ENCODE measurements around the gene DOCK1. TPM values are rescaled to one million over a fixed set of nuclear protein-coding genes. Genes with fewer than 3 reads are reported as not detected.

Gene DOCK1
- total and polyA plus RNA-seq, 7 experiments from 2014 or later = 0.11 to 1.2 (median 0.34) TPM; not detected in 2

- Histone ChIP-seq H3K27ac (ENCODE audit: low read depth, low read length) (no peak overlapping the region), H3K4me3 (ENCODE audit: low read length) (no peak overlapping the region), H3K36me3 (ENCODE audit: control insufficient read depth in 2 of 3, insufficient read depth in 3 of 3, low read length in 3 of 3) (no peaks in the 10 kb centered on the region), H3K9me3 (ENCODE audit: control insufficient read depth in 2 of 3, low read length in 3 of 3) (no peaks in the 10 kb centered on the region), H3K4me1 (ENCODE audit: control insufficient read depth in 2 of 2, insufficient read depth in 2 of 2, low read length in 2 of 2) (no peaks in the 10 kb centered on the region), H3K27me3 (ENCODE audit: control insufficient read depth in 2 of 2, insufficient read depth in 2 of 2, low read length in 2 of 2) (no peaks in the 10 kb centered on the region)
- Mint-ChIP-seq H3K27ac (no peak overlapping the region), H3K27me3 (peaks cover 0 to 8% (median 0%) of the 10 kb centered on the region in 5 donors), H3K4me1 (peaks cover 0 to 5% (median 4%) of the 10 kb centered on the region in 7 donors), H3K4me3 (no peak overlapping the region), H3K9me3 (peaks cover 0 to 2% (median 0%) of the 10 kb centered on the region in 11 donors), H3K36me3 (no peaks in the 10 kb centered on the region)
- intact Hi-C loops (cut with micrococcal nuclease) = no loop called here
- no peak for ATAC-seq
- ChIA-PET CTCF (no interaction called here), POLR2A (no interaction called here)
- DNase-seq = no peak
Observed at GRCh38 chr10:126956712-126957108, 51.5 kb downstream of the DOCK1 start.

DNA sequence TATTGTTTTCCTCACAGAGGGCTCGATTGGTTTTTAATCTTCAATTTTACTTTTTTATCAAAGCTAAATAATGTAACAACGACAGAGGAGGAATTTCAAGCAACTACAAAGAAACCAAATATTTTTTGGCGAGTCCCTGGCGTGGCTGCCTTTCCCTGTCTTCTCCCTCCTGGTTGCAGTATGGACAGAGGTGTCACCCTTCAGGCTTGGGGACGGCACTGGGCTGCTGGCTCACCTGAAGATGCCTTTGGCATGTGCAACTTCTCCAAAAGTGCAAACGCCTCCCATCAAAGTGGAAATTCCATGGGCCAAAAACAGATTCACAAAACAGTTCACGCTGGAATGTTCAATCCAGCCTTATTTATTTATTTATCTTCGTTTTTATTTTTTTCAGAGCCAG, 51.9 kb downstream of the DOCK1 start:
- H3K9me3 Mint-ChIP-seq = peaks cover 0 to 2% (median 0%) of the 10 kb centered on the region in 11 donors
- Histone ChIP-seq H3K4me3 (ENCODE audit: low read length) (no peak overlapping the region), H3K27ac (ENCODE audit: low read depth, low read length) (no peak overlapping the region), H3K36me3 (ENCODE audit: control insufficient read depth in 2 of 3, insufficient read depth in 3 of 3, low read length in 3 of 3) (no peaks in the 10 kb centered on the region), H3K27me3 (ENCODE audit: control insufficient read depth in 2 of 2, insufficient read depth in 2 of 2, low read length in 2 of 2) (no peaks in the 10 kb centered on the region), H3K4me1 (ENCODE audit: control insufficient read depth in 2 of 2, insufficient read depth in 2 of 2, low read length in 2 of 2) (no peaks in the 10 kb centered on the region), H3K9me3 (ENCODE audit: control insufficient read depth in 2 of 3, low read length in 3 of 3) (no peaks in the 10 kb centered on the region)
- H3K27ac Mint-ChIP-seq = no peak overlapping the region
- intact Hi-C loops (cut with micrococcal nuclease) = no loop called here
- peaks cover 0 to 8% (median 0%) of the 10 kb centered on the region in 5 donors for H3K27me3 Mint-ChIP-seq
- CTCF ChIA-PET = no interaction called here
- H3K36me3 Mint-ChIP-seq = no peaks in the 10 kb centered on the region
- peaks cover 0 to 5% (median 4%) of the 10 kb centered on the region in 7 donors for H3K4me1 Mint-ChIP-seq
- no peak overlapping the region for H3K4me3 Mint-ChIP-seq
- no peak for ATAC-seq
- POLR2A ChIA-PET = no interaction called here
- DNase-seq = no peak

GRCh38 chr10:126959431-126959830, 54.2 kb downstream of the DOCK1 start:
- Mint-ChIP-seq H3K4me3 (no peak overlapping the region), H3K36me3 (no peaks in the 10 kb centered on the region), H3K27ac (no peak overlapping the region), H3K4me1 (peaks cover 0 to 5% (median 4%) of the 10 kb centered on the region in 7 donors), H3K27me3 (peaks cover 0 to 8% (median 0%) of the 10 kb centered on the region in 5 donors), H3K9me3 (peaks cover 0 to 9% (median 0%) of the 10 kb centered on the region in 11 donors)
- no peaks in the 10 kb centered on the region for H3K27me3 ChIP-seq (ENCODE audit: control insufficient read depth in 2 of 2, insufficient read depth in 2 of 2, low read length in 2 of 2)
- POLR2A ChIA-PET = no interaction called here
- ATAC-seq = no peak
- no peak overlapping the region for H3K27ac ChIP-seq (ENCODE audit: low read depth, low read length)
- H3K9me3 ChIP-seq (ENCODE audit: control insufficient read depth in 2 of 3, low read length in 3 of 3) = no peaks in the 10 kb centered on the region
- H3K4me3 ChIP-seq (ENCODE audit: low read length) = no peak overlapping the region
- CTCF ChIA-PET = no interaction called here
- no peaks in the 10 kb centered on the region for H3K36me3 ChIP-seq (ENCODE audit: control insufficient read depth in 2 of 3, insufficient read depth in 3 of 3, low read length in 3 of 3)
- no peaks in the 10 kb centered on the region for H3K4me1 ChIP-seq (ENCODE audit: control insufficient read depth in 2 of 2, insufficient read depth in 2 of 2, low read length in 2 of 2)
- no peak for DNase-seq
- intact Hi-C loops (cut with micrococcal nuclease) = no loop called here

GRCh38 chr10:126959906-126960685, 54.9 kb downstream of the DOCK1 start:
- Mint-ChIP-seq H3K36me3 (no peaks in the 10 kb centered on the region), H3K4me3 (no peak overlapping the region)
- no peak overlapping the region for H3K27ac ChIP-seq (ENCODE audit: low read depth, low read length)

DNA sequence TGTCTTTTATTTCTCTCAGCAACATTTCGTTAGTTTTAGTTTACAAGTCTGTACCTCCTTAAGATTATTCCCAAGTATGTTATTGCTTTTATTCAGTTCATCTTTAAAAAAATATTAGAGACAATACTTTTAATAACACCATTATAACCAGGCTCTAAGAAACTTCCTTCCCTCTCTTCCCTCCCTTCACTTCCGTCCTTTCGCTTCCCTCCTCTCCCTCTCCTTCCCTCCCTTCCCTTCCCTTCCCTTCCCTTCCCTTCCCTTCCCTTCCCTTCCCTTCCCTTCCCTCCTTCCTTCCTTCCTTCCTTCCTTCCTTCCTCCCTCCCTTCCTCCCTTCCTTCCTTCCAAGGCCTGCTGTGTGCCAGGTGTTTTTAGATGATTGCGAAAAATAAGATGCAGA, 58.1 kb downstream of the DOCK1 start:
- Mint-ChIP-seq H3K36me3 (no peaks in the 10 kb centered on the region), H3K4me1 (peaks cover 0 to 5% (median 4%) of the 10 kb centered on the region in 7 donors), H3K27ac (no peak overlapping the region), H3K4me3 (no peak overlapping the region), H3K9me3 (peaks cover 0 to 14% (median 2%) of the 10 kb centered on the region in 11 donors), H3K27me3 (peaks cover 0 to 12% (median 1%) of the 10 kb centered on the region in 5 donors)
- Histone ChIP-seq H3K4me1 (ENCODE audit: control insufficient read depth in 2 of 2, insufficient read depth in 2 of 2, low read length in 2 of 2) (no peaks in the 10 kb centered on the region), H3K36me3 (ENCODE audit: control insufficient read depth in 2 of 3, insufficient read depth in 3 of 3, low read length in 3 of 3) (no peaks in the 10 kb centered on the region), H3K27me3 (ENCODE audit: control insufficient read depth in 2 of 2, insufficient read depth in 2 of 2, low read length in 2 of 2) (no peaks in the 10 kb centered on the region), H3K4me3 (ENCODE audit: low read length) (no peak overlapping the region), H3K27ac (ENCODE audit: low read depth, low read length) (no peak overlapping the region), H3K9me3 (ENCODE audit: control insufficient read depth in 2 of 3, low read length in 3 of 3) (no peaks in the 10 kb centered on the region)
- ChIA-PET POLR2A (no interaction called here), CTCF (no interaction called here)
- intact Hi-C loops (cut with micrococcal nuclease) = no loop called here
- DNase-seq (no peak), ATAC-seq (no peak)

More at GRCh38 chr10:126959906-126960685, 54.9 kb downstream of the DOCK1 start:
- Mint-ChIP-seq H3K4me1 (peaks cover 0 to 5% (median 4%) of the 10 kb centered on the region in 7 donors), H3K27me3 (peaks cover 0 to 8% (median 0%) of the 10 kb centered on the region in 5 donors), H3K9me3 (peaks cover 0 to 9% (median 0%) of the 10 kb centered on the region in 11 donors), H3K27ac (no peak overlapping the region)
- DNase-seq (no peak), ATAC-seq (no peak)
- Histone ChIP-seq H3K4me3 (ENCODE audit: low read length) (no peak overlapping the region), H3K36me3 (ENCODE audit: control insufficient read depth in 2 of 3, insufficient read depth in 3 of 3, low read length in 3 of 3) (no peaks in the 10 kb centered on the region), H3K4me1 (ENCODE audit: control insufficient read depth in 2 of 2, insufficient read depth in 2 of 2, low read length in 2 of 2) (no peaks in the 10 kb centered on the region), H3K27me3 (ENCODE audit: control insufficient read depth in 2 of 2, insufficient read depth in 2 of 2, low read length in 2 of 2) (no peaks in the 10 kb centered on the region), H3K9me3 (ENCODE audit: control insufficient read depth in 2 of 3, low read length in 3 of 3) (no peaks in the 10 kb centered on the region)
- CTCF ChIA-PET = no interaction called here
- intact Hi-C loops (cut with micrococcal nuclease) = no loop called here
- POLR2A ChIA-PET = no interaction called here

GRCh38 chr10:126964190-126964589, 59.0 kb downstream of the DOCK1 start:
- peaks cover 0 to 5% (median 4%) of the 10 kb centered on the region in 7 donors for H3K4me1 Mint-ChIP-seq
- Histone ChIP-seq H3K9me3 (ENCODE audit: control insufficient read depth in 2 of 3, low read length in 3 of 3) (no peaks in the 10 kb centered on the region), H3K27ac (ENCODE audit: low read depth, low read length) (no peak overlapping the region), H3K36me3 (ENCODE audit: control insufficient read depth in 2 of 3, insufficient read depth in 3 of 3, low read length in 3 of 3) (no peaks in the 10 kb centered on the region), H3K4me1 (ENCODE audit: control insufficient read depth in 2 of 2, insufficient read depth in 2 of 2, low read length in 2 of 2) (no peaks in the 10 kb centered on the region), H3K27me3 (ENCODE audit: control insufficient read depth in 2 of 2, insufficient read depth in 2 of 2, low read length in 2 of 2) (no peaks in the 10 kb centered on the region), H3K4me3 (ENCODE audit: low read length) (no peak overlapping the region)
- DNase-seq = no peak
- H3K27ac Mint-ChIP-seq = no peak overlapping the region
- ATAC-seq = no peak
- peaks cover 0 to 19% (median 1%) of the 10 kb centered on the region in 5 donors for H3K27me3 Mint-ChIP-seq
- CTCF ChIA-PET = no interaction called here
- H3K36me3 Mint-ChIP-seq = no peaks in the 10 kb centered on the region
- intact Hi-C loops (cut with micrococcal nuclease) = no loop called here
- no peak overlapping the region for H3K4me3 Mint-ChIP-seq
- H3K9me3 Mint-ChIP-seq = peaks cover 0 to 14% (median 2%) of the 10 kb centered on the region in 11 donors
- POLR2A ChIA-PET = no interaction called here

- peaks cover 0 to 17% (median 0%) of the 10 kb centered on the region in 5 donors for H3K27me3 Mint-ChIP-seq
Observed at GRCh38 chr10:126966938-126967337, 61.7 kb downstream of the DOCK1 start.

More at GRCh38 chr10:126966938-126967337, 61.7 kb downstream of the DOCK1 start:
- intact Hi-C loops (cut with micrococcal nuclease) = no loop called here
- ATAC-seq = no peak
- Mint-ChIP-seq H3K27ac (no peak overlapping the region), H3K9me3 (peaks cover 0 to 14% (median 1%) of the 10 kb centered on the region in 11 donors), H3K4me1 (peaks cover 0 to 2% (median 0%) of the 10 kb centered on the region in 7 donors), H3K4me3 (no peak overlapping the region), H3K36me3 (no peaks in the 10 kb centered on the region)
- Histone ChIP-seq H3K27me3 (ENCODE audit: control insufficient read depth in 2 of 2, insufficient read depth in 2 of 2, low read length in 2 of 2) (no peaks in the 10 kb centered on the region), H3K36me3 (ENCODE audit: control insufficient read depth in 2 of 3, insufficient read depth in 3 of 3, low read length in 3 of 3) (no peaks in the 10 kb centered on the region), H3K27ac (ENCODE audit: low read depth, low read length) (no peak overlapping the region), H3K4me3 (ENCODE audit: low read length) (no peak overlapping the region), H3K4me1 (ENCODE audit: control insufficient read depth in 2 of 2, insufficient read depth in 2 of 2, low read length in 2 of 2) (no peaks in the 10 kb centered on the region), H3K9me3 (ENCODE audit: control insufficient read depth in 2 of 3, low read length in 3 of 3) (no peaks in the 10 kb centered on the region)
- ChIA-PET CTCF (no interaction called here), POLR2A (no interaction called here)
- no peak for DNase-seq
